Esophagus muscularis mucosa (tissue), 4 donors: Measurements from ENCODE around the gene SPTBN1. TPM values are rescaled to one million over a fixed set of nuclear protein-coding genes. Genes with fewer than 3 reads are reported as not detected.
"Not testable (repeated sequence)": the region's sequence is repeated elsewhere in the genome, so short reads cannot be mapped to it uniquely, and the experiment has no call there.

Source experiments
- DNase-seq: peaks from one replicate; pipeline ENCODE4 v3.0.0-alpha.2; 2017; ENCODE audit errors: extremely low spot score
- H3K27ac ChIP-seq, 4 donors: fragments of 200-600 bp; sonication (generic); replicated peaks in 1 of 4; 1 replicate in 3 of 4; 2 replicates in 1 of 4; pipeline ENCODE4 v1.5.1; 2016 to 2019; ENCODE audit warnings: mild to moderate bottlenecking in 1 of 4
- H3K27me3 ChIP-seq, 4 donors: fragments of 200-600 bp; sonication (generic); one replicate each; pipeline versions ENCODE4 v1.5.1 to v1.6.0; 2016 to 2019
- H3K36me3 ChIP-seq, 4 donors: fragments of 200-600 bp; sonication (generic); one replicate each; pipeline ENCODE4 v1.5.1; 2016 to 2019
- H3K4me1 ChIP-seq, 4 donors: fragments of 200-600 bp; sonication (generic); one replicate each; pipeline ENCODE4 v1.5.1; 2016 to 2019
- H3K4me3 ChIP-seq, 4 donors: fragments of 200-600 bp; sonication (generic); 1 replicate in 2 of 4; 2 replicates in 2 of 4; pipeline ENCODE4 v1.5.1; 2016 to 2019; ENCODE audit warnings: mild to moderate bottlenecking in 4 of 4, moderate library complexity in 1 of 4
- H3K9me3 ChIP-seq, 4 donors: fragments of 200-600 bp; sonication (generic); 1 replicate in 3 of 4; 2 replicates in 1 of 4; pipeline ENCODE4 v1.5.1; 2016 to 2019
- CTCF ChIP-seq, 3 experiments: fragments of 200-600 bp in 2 of 3; fragments of 450-650 bp in 1 of 3; sonication (generic) in 2 of 3; IDR thresholded peaks; one replicate each; pipeline ENCODE4 v1.5.1; 2017 to 2019; ENCODE audit warnings: antibody characterized with exemption in 3 of 3, mild to moderate bottlenecking in 2 of 3, moderate library complexity in 1 of 3
- EP300 ChIP-seq: sonication (generic); formaldehyde crosslinking; IDR thresholded peaks from one replicate; pipeline ENCODE4 v1.6.1; 2017; ENCODE audit warnings: antibody characterized with exemption
- POLR2A ChIP-seq: fragments of 450-650 bp; IDR thresholded peaks from one replicate; pipeline ENCODE4 v1.6.1; 2017; ENCODE audit warnings: antibody characterized with exemption, moderate library complexity, mild to moderate bottlenecking, low read depth
- POLR2AphosphoS5 ChIP-seq, 2 donors: sonication (generic); formaldehyde crosslinking; IDR thresholded peaks; one replicate each; pipeline ENCODE4 v1.6.1; 2017; ENCODE audit warnings: antibody characterized with exemption in 2 of 2
- WGBS: methylation state at CpG from one replicate; pipeline ENCODE4 v1.1.5; 2018; 5-methylcytosine and 5-hydroxymethylcytosine counted together
- intact Hi-C: fragments of 100-400 bp; cut with DNase I; formaldehyde crosslinking; loops from one replicate; pipeline ENCODE4 v1.15.1; 2023
- total RNA-seq, 4 donors: library from RNA; depleted of rRNA; stranded (reverse); fragments of >200 nt; gene quantifications; one replicate each; pipeline versions ENCODE4 v1.1.0 to v1.2.1, GENCODE V29; 2016

The SPTBN1 gene
- total RNA-seq, 4 donors from 2014 or later = 465 to 600 (median 547) TPM

- TF ChIP-seq POLR2A = no peak
- intact Hi-C loops = no loop called here
- no peaks in the 10 kb centered on the region for H3K9me3 ChIP-seq
- no peaks in the 10 kb centered on the region for H3K27me3 ChIP-seq
- no peak overlapping the region for H3K4me3 ChIP-seq
- DNase-seq = no peak
- H3K27ac ChIP-seq = peak overlapping the region in 1 of 4 donors; percentile 2
- H3K36me3 ChIP-seq = peaks cover 0 to 11% (median 0%) of the 10 kb centered on the region in 4 donors
- WGBS = 23% methylated on average over 1 of the region's 1 CpG
- peaks cover 60 to 94% (median 82%) of the 10 kb centered on the region in 4 donors for H3K4me1 ChIP-seq
Measured at GRCh38 chr2:54514822-54515569, 58.9 kb downstream of the SPTBN1 start.

GRCh38 chr2:54516842-54517241 is 60.7 kb downstream of the SPTBN1 start:
- WGBS = 87% methylated on average over 2 of the region's 2 CpGs

GRCh38 chr2:54518016-54518415 is 61.9 kb downstream of the SPTBN1 start:
- H3K9me3 ChIP-seq, intact Hi-C loops, DNase-seq, H3K27me3 ChIP-seq, H3K27ac ChIP-seq, H3K4me3 ChIP-seq: not testable (repeated sequence)
- H3K4me1 ChIP-seq = peaks cover 57 to 80% (median 74%) of the 10 kb centered on the region in 4 donors
- WGBS = 81% methylated on average over 7 of the region's 7 CpGs
- peaks cover 0 to 11% (median 0%) of the 10 kb centered on the region in 4 donors for H3K36me3 ChIP-seq

More at GRCh38 chr2:54516842-54517241, 60.7 kb downstream of the SPTBN1 start:
- Histone ChIP-seq H3K9me3 (no peaks in the 10 kb centered on the region), H3K27me3 (no peaks in the 10 kb centered on the region), H3K4me3 (no peak overlapping the region), H3K27ac (no peak overlapping the region), H3K36me3 (peaks cover 0 to 11% (median 0%) of the 10 kb centered on the region in 4 donors), H3K4me1 (peaks cover 59 to 84% (median 78%) of the 10 kb centered on the region in 4 donors)
- TF ChIP-seq EP300 (no peak), CTCF (IDR thresholded peaks at IDR 0.05) (no peak), POLR2A (no peak), POLR2AphosphoS5 (IDR thresholded peaks at IDR 0.05) (no peak)
- DNase-seq = no peak
- intact Hi-C loops = no loop called here

- TF ChIP-seq POLR2A = no peak
- no peak for TF ChIP-seq CTCF (IDR thresholded peaks at IDR 0.05)
- TF ChIP-seq EP300 = no peak
- no peak for TF ChIP-seq POLR2AphosphoS5 (IDR thresholded peaks at IDR 0.05)
- H3K27ac ChIP-seq = no peak overlapping the region
- no peak overlapping the region for H3K4me3 ChIP-seq
- no peak for DNase-seq
- peaks cover 0 to 11% (median 0%) of the 10 kb centered on the region in 4 donors for H3K36me3 ChIP-seq
- H3K4me1 ChIP-seq = peaks cover 60 to 80% (median 74%) of the 10 kb centered on the region in 4 donors
- 44% methylated on average over 2 of the region's 2 CpGs for WGBS
- intact Hi-C loops = no loop called here
- H3K27me3 ChIP-seq = no peaks in the 10 kb centered on the region
- no peaks in the 10 kb centered on the region for H3K9me3 ChIP-seq
Measured at GRCh38 chr2:54518430-54518829, 62.3 kb downstream of the SPTBN1 start.

GRCh38 chr2:54519841-54520459 is 63.8 kb downstream of the SPTBN1 start:
- Histone ChIP-seq H3K4me1 (peaks cover 67 to 80% (median 74%) of the 10 kb centered on the region in 4 donors), H3K9me3 (no peaks in the 10 kb centered on the region), H3K36me3 (peaks cover 0 to 11% (median 0%) of the 10 kb centered on the region in 4 donors), H3K27ac (peak overlapping the region in 1 of 4 donors; percentile 22), H3K4me3 (no peak overlapping the region), H3K27me3 (no peaks in the 10 kb centered on the region)
- DNase-seq = no peak
- 81% methylated on average over 12 of the region's 12 CpGs for WGBS
- intact Hi-C loops = loop anchor here (5.0 to 10.0 kb wide), 2 partner anchors 187 to 315 kb away; no protein-coding TSS in a partner anchor
- TF ChIP-seq EP300 (no peak), POLR2A (no peak), CTCF (IDR thresholded peaks at IDR 0.05) (no peak), POLR2AphosphoS5 (IDR thresholded peaks at IDR 0.05) (no peak)
